Left colon (tissue), 2 donors: ENCODE results near the gene C20orf144. TPM values are rescaled to one million over a fixed set of nuclear protein-coding genes. Genes with fewer than 3 reads are reported as not detected.

Source experiments
- ATAC-seq: fragments of 200-7000 bp; cut with Tn5 transposase; one replicate; pipeline ENCODE4 v1.9.1; 2020; ENCODE audit warnings: mild to moderate bottlenecking, moderate library complexity
- DNase-seq, 2 donors: peaks; one replicate each; pipeline ENCODE4 v3.0.0-alpha.2; 2020
- intact Hi-C, 2 donors: fragments of 100-400 bp; cut with DNase I in 1 of 2; cut with micrococcal nuclease in 1 of 2; formaldehyde crosslinking; loops; one replicate each; pipeline versions ENCODE4 v1.11.2 to v1.14.0; 2022; cut with DNase I, micrococcal nuclease
- total RNA-seq, 2 donors: library from RNA; stranded (reverse); fragmentation: NEBNext Ultra II Directional; extraction: Animal tissue kit (Norgen Biotek cat#: 25700); gene quantifications; one replicate each; pipeline ENCODE4 v1.2.1, GENCODE V29; 2021
- donor health status: DM: no; HTN: no; CAD: no.
- donor health status: DM: yes; HTN: yes; CAD: no.

Gene C20orf144
- total RNA-seq, 2 donors from 2014 or later: not detected

GRCh38 chr20:33672426-33673113 is 10.4 kb downstream of the C20orf144 start:
- intact Hi-C loops: no loop called here
- ATAC-seq (no peak), DNase-seq (no peak)

GRCh38 chr20:33673114-33673409 is 10.9 kb downstream of the C20orf144 start:
- intact Hi-C loops: no loop called here
- no peak for ATAC-seq
- DNase-seq: no peak

GRCh38 chr20:33673410-33674293 is 11.5 kb downstream of the C20orf144 start:
- ATAC-seq: peak; percentile 23
- DNase-seq: no peak
- intact Hi-C loops: no loop called here

- ATAC-seq (peak; percentile 84), DNase-seq (peak; percentile 78 to 89)
- intact Hi-C loops: no loop called here
Measured at GRCh38 chr20:33674294-33675135, 12.4 kb downstream of the C20orf144 start, which contains the start of gene NECAB3. NECAB3 (minus strand) TSS chr20:33674428; CDS start chr20:33674352, 76 bp downstream.

- intact Hi-C loops: no loop called here
- ATAC-seq (peak; percentile 49), DNase-seq (no peak)
Measured at GRCh38 chr20:33675136-33675959, 13.2 kb downstream of the C20orf144 start.

- no peak for DNase-seq
- no peak for ATAC-seq
- intact Hi-C loops: no loop called here
Measured at GRCh38 chr20:33676121-33676520, 14.0 kb downstream of the C20orf144 start.

- intact Hi-C loops: no loop called here
- ATAC-seq (no peak), DNase-seq (no peak)
Measured at GRCh38 chr20:33676652-33677645, 14.8 kb downstream of the C20orf144 start.

GRCh38 chr20:33677991-33678702 is 16.0 kb downstream of the C20orf144 start:
- no peak for DNase-seq

GRCh38 chr20:33679758-33680485 is 17.8 kb downstream of the C20orf144 start:
- intact Hi-C loops: no loop called here
- DNase-seq (no peak), ATAC-seq (no peak)

More at GRCh38 chr20:33677991-33678702, 16.0 kb downstream of the C20orf144 start:
- intact Hi-C loops: no loop called here
- no peak for ATAC-seq

GRCh38 chr20:33680686-33681085 is 18.6 kb downstream of the C20orf144 start:
- intact Hi-C loops: no loop called here
- no peak for DNase-seq
- ATAC-seq: no peak

GRCh38 chr20:33681288-33681687 is 19.2 kb downstream of the C20orf144 start:
- intact Hi-C loops: no loop called here
- no peak for DNase-seq
- no peak for ATAC-seq

GRCh38 chr20:33681728-33682353 is 19.7 kb downstream of the C20orf144 start:
- ATAC-seq (no peak), DNase-seq (no peak)
- intact Hi-C loops: no loop called here

GRCh38 chr20:33684533-33685327 is 22.6 kb downstream of the C20orf144 start:
- no peak for DNase-seq
- intact Hi-C loops: no loop called here
- peak; percentile 27 for ATAC-seq

GRCh38 chr20:33685328-33686099 is 23.4 kb downstream of the C20orf144 start:
- peak; percentile 72 for ATAC-seq
- intact Hi-C loops: no loop called here
- DNase-seq: peak; percentile 72 to 75
